Heart left ventricle (tissue), 13 donors: ENCODE results near the gene DCAF6.

Source experiments
- POLR2A ChIP-seq, 2 donors: fragments of 450-650 bp; IDR thresholded peaks; one replicate each; pipeline ENCODE4 v1.6.1; 2017; ENCODE audit warnings: antibody characterized with exemption in 2 of 2, mild to moderate bottlenecking in 2 of 2, moderate library complexity in 2 of 2
- TF ChIP-seq, protein P1 (sequence below), 12 donors: fragments of 200-600 bp; sonication (generic) in 4 of 12; IDR thresholded peaks; one replicate each; pipeline versions ENCODE4 v1.5.0 to v1.8.0; 2018 to 2022; ENCODE audit warnings: antibody characterized with exemption in 12 of 12, mild to moderate bottlenecking in 5 of 12
- donor health status: ischemic (EF 13 %, LVEDD 7.1; RV severe dilation, severe dysfunction).
- donor health status: DM: no; HTN: yes; CAD: no.
- donor health status: DM: no; HTN: no; CAD: no.
- donor health status: ischemic (EF 25% LVEDD 6.9; RV normal size, moderate dysfunction).
- donor health status: ischemic (EF 25% LVEDD 5.7; RV mildly dilated, moderate dysfunction).
- donor health status: ischemic (EF 35%, LVEDD 5.7; RV mildly dilated, moderate dysfunction).
- donor health status: nonischemic (EF 11% LVEDD 7.7; RV severe dilation, severe dysfunction).
- donor health status: DM: yes; HTN: yes; CAD: no.
- donor health status: PGD.
- donor health status: ischemic (EF 29% LVEDD 5.4; RV normal size, mild dysfunction).
- donor health status: nonischemic (EF 23%, LVEDD 6.1; RV moderate dilation, normal function).

DNA sequence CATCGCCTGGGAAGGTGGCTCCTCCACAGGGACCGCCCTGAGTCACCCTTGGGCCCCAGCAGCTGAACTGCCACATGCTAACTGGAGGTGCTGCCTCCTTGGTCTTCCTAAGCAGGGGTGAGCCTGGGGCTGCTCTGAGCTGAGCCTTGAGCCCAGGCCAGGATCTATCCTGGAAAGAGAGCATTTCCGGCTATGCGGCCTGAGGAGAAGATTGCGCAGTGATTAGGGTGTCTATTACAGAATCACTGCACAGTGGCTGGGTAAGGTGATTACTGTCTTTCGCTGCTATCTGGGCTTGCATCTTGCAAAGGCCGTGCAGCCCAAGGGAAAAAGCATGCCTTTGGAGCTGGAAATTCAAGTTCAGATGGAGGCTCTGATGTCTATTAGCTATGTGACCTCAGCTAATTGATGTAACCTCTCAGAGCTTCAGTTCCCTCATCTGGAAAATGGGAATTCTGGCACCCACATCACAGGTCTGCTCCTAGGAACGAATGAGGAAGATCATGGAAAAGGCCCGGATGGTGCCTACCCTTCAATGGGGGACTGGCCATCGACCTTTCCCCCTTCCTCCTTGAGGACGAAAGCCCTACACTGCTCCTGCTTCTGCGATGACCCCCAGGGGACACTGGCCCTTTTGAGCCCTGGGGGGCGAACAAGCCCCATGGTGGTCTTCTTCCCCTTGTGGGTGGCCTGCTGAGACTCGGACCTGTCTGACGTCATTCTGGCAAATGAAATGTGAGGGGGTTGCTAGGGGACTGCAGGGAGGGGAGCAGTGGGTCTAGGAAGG lies 162.2 kb downstream of the DCAF6 start:
- TF ChIP-seq, protein P1, sequence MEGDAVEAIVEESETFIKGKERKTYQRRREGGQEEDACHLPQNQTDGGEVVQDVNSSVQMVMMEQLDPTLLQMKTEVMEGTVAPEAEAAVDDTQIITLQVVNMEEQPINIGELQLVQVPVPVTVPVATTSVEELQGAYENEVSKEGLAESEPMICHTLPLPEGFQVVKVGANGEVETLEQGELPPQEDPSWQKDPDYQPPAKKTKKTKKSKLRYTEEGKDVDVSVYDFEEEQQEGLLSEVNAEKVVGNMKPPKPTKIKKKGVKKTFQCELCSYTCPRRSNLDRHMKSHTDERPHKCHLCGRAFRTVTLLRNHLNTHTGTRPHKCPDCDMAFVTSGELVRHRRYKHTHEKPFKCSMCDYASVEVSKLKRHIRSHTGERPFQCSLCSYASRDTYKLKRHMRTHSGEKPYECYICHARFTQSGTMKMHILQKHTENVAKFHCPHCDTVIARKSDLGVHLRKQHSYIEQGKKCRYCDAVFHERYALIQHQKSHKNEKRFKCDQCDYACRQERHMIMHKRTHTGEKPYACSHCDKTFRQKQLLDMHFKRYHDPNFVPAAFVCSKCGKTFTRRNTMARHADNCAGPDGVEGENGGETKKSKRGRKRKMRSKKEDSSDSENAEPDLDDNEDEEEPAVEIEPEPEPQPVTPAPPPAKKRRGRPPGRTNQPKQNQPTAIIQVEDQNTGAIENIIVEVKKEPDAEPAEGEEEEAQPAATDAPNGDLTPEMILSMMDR (IDR thresholded peaks at IDR 0.05), result no peak
- TF ChIP-seq POLR2A (IDR thresholded peaks at IDR 0.05), result no peak
